Progenitor cell of endocrine pancreas (in vitro differentiated cells): Measurements from ENCODE around the gene CYP2W1. TPM values are rescaled to one million over a fixed set of nuclear protein-coding genes. Genes with fewer than 3 reads are reported as not detected.

Source experiments
- DNase-seq: peaks from one replicate; pipeline ENCODE4 v3.0.0; 2021; ENCODE audit warnings: low spot score; ENCODE audit not compliant: unreplicated experiment
- H3K27ac Mint-ChIP-seq: 2 replicates; pipeline ENCODE4 v1.8.0; 2021; ENCODE audit warnings: mild to moderate bottlenecking, moderate library complexity, mixed read lengths
- H3K27me3 Mint-ChIP-seq: 2 replicates; pipeline ENCODE4 v1.8.0; 2021; ENCODE audit warnings: mixed read lengths
- H3K36me3 Mint-ChIP-seq: 2 replicates; pipeline ENCODE4 v1.8.0; 2022; ENCODE audit warnings: mixed read lengths; ENCODE audit not compliant: insufficient read depth
- H3K4me1 Mint-ChIP-seq: 2 replicates; pipeline ENCODE4 v1.8.0; 2021; ENCODE audit warnings: low read depth, mixed read lengths
- H3K4me3 Mint-ChIP-seq: 2 replicates; pipeline ENCODE4 v1.8.0; 2021; ENCODE audit warnings: low read depth, mild to moderate bottlenecking, moderate library complexity, mixed read lengths
- H3K9me3 Mint-ChIP-seq: 2 replicates; pipeline ENCODE4 v1.8.0; 2021; ENCODE audit warnings: low read depth, mixed read lengths
- CTCF ChIP-seq: fragments of 200-600 bp; sonication (generic); IDR thresholded peaks from one replicate; pipeline ENCODE4 v1.5.0; 2021; ENCODE audit warnings: antibody characterized with exemption, mild to moderate bottlenecking; ENCODE audit not compliant: unreplicated experiment
- total RNA-seq: library from RNA; stranded (reverse); gene quantifications from 2 replicates; pipeline ENCODE4 v1.2.1, GENCODE V29; 2021

Gene CYP2W1
- total RNA-seq, 1 donor from 2014 or later, result 1.2 TPM

GRCh38 chr7:1026721-1027161, 43.8 kb downstream of the CYP2W1 start:
- H3K36me3 Mint-ChIP-seq, result peaks cover 9% of the 10 kb centered on the region
- H3K27ac Mint-ChIP-seq, result no peak overlapping the region
- H3K27me3 Mint-ChIP-seq, result no peaks in the 10 kb centered on the region
- peak overlapping the region; percentile 75 for H3K4me3 Mint-ChIP-seq
- peaks cover 17% of the 10 kb centered on the region for H3K4me1 Mint-ChIP-seq
- no peak for DNase-seq
- TF ChIP-seq CTCF, result no peak
- H3K9me3 Mint-ChIP-seq, result no peaks in the 10 kb centered on the region

DNA sequence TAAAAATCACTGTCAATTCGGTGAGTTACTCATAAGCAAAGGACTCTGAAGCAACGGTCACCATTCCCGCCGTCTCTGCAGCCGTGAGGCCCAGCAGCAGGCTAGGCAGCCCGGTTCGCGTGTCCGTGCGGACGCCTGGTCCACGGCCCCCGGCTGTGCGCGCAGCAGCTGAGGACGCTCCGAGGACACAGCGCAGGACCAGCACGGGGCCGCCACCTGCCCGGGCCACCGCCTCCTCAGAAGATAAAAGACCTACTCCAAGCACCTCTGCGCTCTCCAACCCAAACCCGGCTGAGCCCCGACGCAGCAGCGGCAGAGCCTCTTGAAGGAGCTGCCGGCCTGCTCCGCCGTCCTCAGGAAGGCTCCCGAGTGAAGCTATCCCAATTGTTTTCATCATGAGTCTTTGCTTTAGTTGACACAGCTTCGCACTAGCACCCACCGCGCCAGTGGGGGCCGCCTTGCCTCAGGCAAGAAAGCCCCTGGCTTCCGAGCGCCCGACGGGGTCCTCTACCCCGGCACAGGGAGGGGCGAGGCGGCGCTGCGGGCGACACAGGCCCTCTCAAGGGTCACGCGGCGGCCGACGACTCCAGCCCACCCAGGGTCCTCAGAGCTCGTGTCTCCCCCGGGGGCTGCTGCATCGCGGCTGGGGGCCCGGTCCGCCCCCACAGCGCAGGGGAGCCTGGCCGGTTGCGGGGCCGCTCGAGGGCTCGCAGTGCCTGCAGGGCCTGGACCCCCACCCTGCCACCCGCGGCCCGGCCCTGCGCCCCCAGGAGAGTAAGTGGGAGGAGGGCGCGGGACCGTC, 44.5 kb downstream of the CYP2W1 start:
- H3K36me3 Mint-ChIP-seq, result peaks cover 7% of the 10 kb centered on the region
- TF ChIP-seq CTCF, result no peak
- H3K4me1 Mint-ChIP-seq, result peaks cover 17% of the 10 kb centered on the region
- H3K27ac Mint-ChIP-seq, result peak overlapping the region; percentile 82
- H3K4me3 Mint-ChIP-seq, result peak overlapping the region; percentile 75
- DNase-seq, result no peak
- H3K9me3 Mint-ChIP-seq, result no peaks in the 10 kb centered on the region
- H3K27me3 Mint-ChIP-seq, result no peaks in the 10 kb centered on the region

- Mint-ChIP-seq H3K27ac (no peak overlapping the region), H3K9me3 (no peaks in the 10 kb centered on the region), H3K36me3 (peaks cover 6% of the 10 kb centered on the region), H3K4me3 (peak overlapping the region; percentile 33), H3K27me3 (no peaks in the 10 kb centered on the region), H3K4me1 (peaks cover 17% of the 10 kb centered on the region)
- no peak for TF ChIP-seq CTCF
- DNase-seq, result peak; percentile 85
Observed at GRCh38 chr7:1028044-1028770, 45.2 kb downstream of the CYP2W1 start.

- H3K36me3 Mint-ChIP-seq, result peaks cover 6% of the 10 kb centered on the region
- H3K4me3 Mint-ChIP-seq, result peak overlapping the region; percentile 64
- H3K9me3 Mint-ChIP-seq, result no peaks in the 10 kb centered on the region
- no peaks in the 10 kb centered on the region for H3K27me3 Mint-ChIP-seq
- peak; percentile 36 for DNase-seq
- no peak for TF ChIP-seq CTCF
- peaks cover 17% of the 10 kb centered on the region for H3K4me1 Mint-ChIP-seq
- H3K27ac Mint-ChIP-seq, result peak overlapping the region; percentile 96
Observed at GRCh38 chr7:1028775-1029636, 46.0 kb downstream of the CYP2W1 start.
